DMS153 treated with DMSO at 0.1 percent for 48 hours (cell line): ENCODE data around the gene SLCO2A1.
A peak's percentile ranks its signal among the peaks of the same experiment; 100 is the strongest.

Experiments
- DNase-seq: peaks from one replicate; lab custom pipeline; 2025; ENCODE audit not compliant: unreplicated experiment; lab: John Stamatoyannopoulos, UW

Gene SLCO2A1

GRCh38 chr3:133935843-133936769 lies 93.6 kb downstream of the SLCO2A1 start:
- DNase-seq = no peak

GRCh38 chr3:133934996-133935842 lies 94.5 kb downstream of the SLCO2A1 start:
- DNase-seq = no peak

GRCh38 chr3:133934073-133934970 lies 95.4 kb downstream of the SLCO2A1 start:
- no peak for DNase-seq

GRCh38 chr3:133933097-133934024 lies 96.4 kb downstream of the SLCO2A1 start:
- no peak for DNase-seq

GRCh38 chr3:133932009-133932408 lies 97.7 kb downstream of the SLCO2A1 start:
- no peak for DNase-seq

GRCh38 chr3:133931084-133931483 lies 98.6 kb downstream of the SLCO2A1 start:
- no peak for DNase-seq

GRCh38 chr3:133930341-133930933 lies 99.3 kb downstream of the SLCO2A1 start:
- DNase-seq = peak; percentile 63

GRCh38 chr3:133928903-133929607 lies 100.7 kb downstream of the SLCO2A1 start:
- no peak for DNase-seq

- DNase-seq = no peak
These were observed 101.4 kb downstream of the SLCO2A1 start for GRCh38 chr3:133928136-133928893.

GRCh38 chr3:133927540-133928066 lies 102.1 kb downstream of the SLCO2A1 start:
- DNase-seq = peak; percentile 14

GRCh38 chr3:133926736-133927539 lies 102.8 kb downstream of the SLCO2A1 start:
- DNase-seq = no peak

GRCh38 chr3:133925960-133926735 lies 103.6 kb downstream of the SLCO2A1 start:
- DNase-seq = no peak

GRCh38 chr3:133924041-133924440 lies 105.7 kb downstream of the SLCO2A1 start:
- DNase-seq = no peak

- DNase-seq = no peak
These were observed 108.1 kb downstream of the SLCO2A1 start for GRCh38 chr3:133921592-133921991.

GRCh38 chr3:133917144-133917543 lies 112.6 kb downstream of the SLCO2A1 start:
- DNase-seq = no peak
